HFFc6 (cell line): ENCODE results near the gene SLC45A1. TPM values are rescaled to one million over a fixed set of nuclear protein-coding genes. Genes with fewer than 3 reads are reported as not detected.

Source experiments
- DNase-seq: peaks from one replicate; pipeline ENCODE4 v3.0.0-alpha.2; 2018
- H3K27ac Mint-ChIP-seq: 2 replicates; pipeline ENCODE4 v1.8.0; 2020; ENCODE audit warnings: mild to moderate bottlenecking, mixed read lengths
- H3K27me3 Mint-ChIP-seq: 2 replicates; pipeline ENCODE4 v1.8.0; 2021; ENCODE audit warnings: mild to moderate bottlenecking, moderate library complexity, mixed read lengths; ENCODE audit not compliant: insufficient read depth
- H3K36me3 Mint-ChIP-seq: 2 replicates; pipeline ENCODE4 v1.8.0; 2021; ENCODE audit warnings: low read depth, mixed read lengths
- H3K4me1 Mint-ChIP-seq: 2 replicates; pipeline ENCODE4 v1.8.0; 2020; ENCODE audit warnings: low read depth, mixed read lengths
- H3K4me3 Mint-ChIP-seq: 2 replicates; pipeline ENCODE4 v1.8.0; 2020; ENCODE audit warnings: mild to moderate bottlenecking, moderate library complexity, mixed read lengths
- H3K9me3 Mint-ChIP-seq: 2 replicates; pipeline ENCODE4 v1.8.0; 2020; ENCODE audit warnings: mild to moderate bottlenecking, mixed read lengths
- total RNA-seq, 6 experiments: library from RNA; stranded (reverse); fragmentation: NEBNext Ultra II Directional; extraction: Animal tissue kit (Norgen Biotek cat#: 25700); gene quantifications; 2 replicates in 1 of 6; 3 replicates in 5 of 6; pipeline ENCODE4 v1.2.3, GENCODE V29; 2021
- TF ChIP-seq, protein P1 (sequence below): fragments of 200-600 bp; sonication (generic); IDR thresholded peaks from 2 replicates; pipeline ENCODE4 v1.5.0; 2021; ENCODE audit warnings: antibody characterized with exemption, mild to moderate bottlenecking

The SLC45A1 gene
- total RNA-seq, 6 experiments from 2014 or later = 1.3 to 2.0 (median 1.6) TPM

DNA sequence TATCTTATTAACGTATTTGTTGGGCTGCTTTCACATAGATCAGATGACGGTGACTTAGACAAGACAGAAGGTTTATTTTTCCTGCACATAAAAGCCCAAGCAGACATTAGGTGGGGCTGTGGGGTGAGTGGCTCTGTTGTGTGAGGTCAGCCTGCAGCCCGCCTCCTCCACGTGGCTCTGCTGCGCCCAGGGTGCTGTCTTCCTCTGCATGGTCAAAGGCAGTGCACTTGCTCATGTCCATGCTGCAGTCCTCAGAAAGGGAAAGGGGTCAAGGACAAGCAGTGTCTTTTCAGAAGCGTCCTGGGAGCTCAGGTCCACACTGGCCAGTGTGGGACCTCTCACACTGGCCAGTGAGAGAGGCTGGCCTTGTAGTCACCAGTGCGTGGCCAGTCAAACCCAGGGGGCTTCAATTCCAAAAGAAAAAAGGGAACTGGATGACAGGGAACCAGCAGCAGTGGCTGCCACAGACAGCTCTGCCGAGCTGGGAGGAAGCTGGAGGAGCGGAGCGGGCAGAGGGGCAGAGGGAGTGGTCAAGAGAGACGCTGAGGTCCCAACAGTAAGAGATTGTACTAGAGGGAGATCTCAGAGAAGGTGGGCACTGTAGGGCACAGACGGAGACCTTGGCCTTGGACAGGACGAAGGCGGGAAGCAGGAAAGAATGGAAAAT lies 35.9 kb upstream of the SLC45A1 start:
- H3K27me3 Mint-ChIP-seq = peaks cover 8% of the 10 kb centered on the region
- DNase-seq = no peak
- peaks cover 17% of the 10 kb centered on the region for H3K4me1 Mint-ChIP-seq

DNA sequence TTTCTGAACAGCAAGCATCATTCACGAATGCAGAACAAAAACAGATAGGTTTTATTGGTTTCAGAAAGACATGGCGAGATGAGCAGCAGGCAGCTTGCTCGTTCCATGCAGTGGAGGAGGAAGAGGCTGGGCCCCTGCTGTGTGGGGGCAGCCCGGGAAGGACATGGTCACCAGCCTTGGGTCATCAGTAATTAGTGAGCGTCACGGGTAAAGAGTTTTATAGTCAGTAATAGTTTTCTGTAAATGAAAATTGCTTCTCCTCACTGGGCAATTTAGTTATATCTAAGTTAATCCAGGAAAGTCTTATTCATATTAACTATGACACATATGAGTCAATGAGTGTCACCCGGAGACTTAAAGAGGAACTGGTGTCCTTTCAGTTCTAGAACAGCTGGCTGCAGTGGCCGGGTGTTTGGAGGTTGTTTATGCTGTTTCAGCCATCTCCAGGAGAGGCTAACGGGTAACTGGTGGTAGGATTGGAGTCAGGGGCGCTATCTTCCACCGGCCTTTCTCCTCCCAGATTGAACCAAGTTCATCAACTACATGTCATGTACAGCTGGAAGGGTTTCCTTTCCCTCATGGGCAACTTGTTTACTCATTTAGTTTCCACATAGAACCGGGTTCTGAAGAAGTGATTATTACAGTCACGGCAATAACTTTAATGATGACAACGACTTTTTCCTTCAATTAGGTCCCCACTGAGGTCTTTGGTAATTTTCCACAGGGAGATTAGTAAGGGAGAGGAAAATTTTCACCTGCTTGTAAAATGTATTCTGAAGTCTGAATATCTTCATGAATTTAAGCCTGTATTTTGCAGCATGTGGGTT lies 34.6 kb upstream of the SLC45A1 start:
- H3K4me1 Mint-ChIP-seq = peaks cover 17% of the 10 kb centered on the region
- no peak for DNase-seq
- no peaks in the 10 kb centered on the region for H3K9me3 Mint-ChIP-seq
- H3K27ac Mint-ChIP-seq = no peak overlapping the region
- no peaks in the 10 kb centered on the region for H3K36me3 Mint-ChIP-seq
- TF ChIP-seq, protein P1, sequence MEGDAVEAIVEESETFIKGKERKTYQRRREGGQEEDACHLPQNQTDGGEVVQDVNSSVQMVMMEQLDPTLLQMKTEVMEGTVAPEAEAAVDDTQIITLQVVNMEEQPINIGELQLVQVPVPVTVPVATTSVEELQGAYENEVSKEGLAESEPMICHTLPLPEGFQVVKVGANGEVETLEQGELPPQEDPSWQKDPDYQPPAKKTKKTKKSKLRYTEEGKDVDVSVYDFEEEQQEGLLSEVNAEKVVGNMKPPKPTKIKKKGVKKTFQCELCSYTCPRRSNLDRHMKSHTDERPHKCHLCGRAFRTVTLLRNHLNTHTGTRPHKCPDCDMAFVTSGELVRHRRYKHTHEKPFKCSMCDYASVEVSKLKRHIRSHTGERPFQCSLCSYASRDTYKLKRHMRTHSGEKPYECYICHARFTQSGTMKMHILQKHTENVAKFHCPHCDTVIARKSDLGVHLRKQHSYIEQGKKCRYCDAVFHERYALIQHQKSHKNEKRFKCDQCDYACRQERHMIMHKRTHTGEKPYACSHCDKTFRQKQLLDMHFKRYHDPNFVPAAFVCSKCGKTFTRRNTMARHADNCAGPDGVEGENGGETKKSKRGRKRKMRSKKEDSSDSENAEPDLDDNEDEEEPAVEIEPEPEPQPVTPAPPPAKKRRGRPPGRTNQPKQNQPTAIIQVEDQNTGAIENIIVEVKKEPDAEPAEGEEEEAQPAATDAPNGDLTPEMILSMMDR = no peak
- no peak overlapping the region for H3K4me3 Mint-ChIP-seq
- H3K27me3 Mint-ChIP-seq = peaks cover 8% of the 10 kb centered on the region

More for the DNA sequence above, 35.9 kb upstream of the SLC45A1 start:
- TF ChIP-seq, protein P1 = no peak
- no peaks in the 10 kb centered on the region for H3K36me3 Mint-ChIP-seq
- H3K27ac Mint-ChIP-seq = no peak overlapping the region
- H3K4me3 Mint-ChIP-seq = no peak overlapping the region
- no peaks in the 10 kb centered on the region for H3K9me3 Mint-ChIP-seq

DNA sequence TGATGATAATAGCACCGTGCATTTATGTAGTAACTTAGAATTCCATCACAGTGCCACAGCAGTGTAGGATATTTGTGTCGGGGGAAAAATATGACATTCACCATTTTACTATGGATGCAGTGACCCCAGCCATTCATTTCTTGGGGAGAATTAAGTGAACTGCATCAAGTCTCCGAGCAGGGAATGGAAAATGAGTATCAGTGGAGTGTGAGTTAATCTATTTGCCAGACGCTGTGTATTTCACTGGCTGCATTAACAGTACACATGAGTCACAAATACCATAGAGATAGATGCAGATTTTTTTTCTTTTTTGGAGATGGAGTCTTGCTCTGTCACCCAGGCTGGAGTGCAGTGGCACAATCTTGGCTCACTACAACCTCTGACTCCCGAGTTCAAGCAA lies 33.8 kb upstream of the SLC45A1 start:
- H3K27me3 Mint-ChIP-seq = peaks cover 5% of the 10 kb centered on the region
- H3K4me1 Mint-ChIP-seq = peaks cover 17% of the 10 kb centered on the region
- no peaks in the 10 kb centered on the region for H3K9me3 Mint-ChIP-seq
- no peaks in the 10 kb centered on the region for H3K36me3 Mint-ChIP-seq
- DNase-seq = peak; percentile 30
- TF ChIP-seq, protein P1 = no peak
- no peak overlapping the region for H3K27ac Mint-ChIP-seq
- H3K4me3 Mint-ChIP-seq = no peak overlapping the region

DNA sequence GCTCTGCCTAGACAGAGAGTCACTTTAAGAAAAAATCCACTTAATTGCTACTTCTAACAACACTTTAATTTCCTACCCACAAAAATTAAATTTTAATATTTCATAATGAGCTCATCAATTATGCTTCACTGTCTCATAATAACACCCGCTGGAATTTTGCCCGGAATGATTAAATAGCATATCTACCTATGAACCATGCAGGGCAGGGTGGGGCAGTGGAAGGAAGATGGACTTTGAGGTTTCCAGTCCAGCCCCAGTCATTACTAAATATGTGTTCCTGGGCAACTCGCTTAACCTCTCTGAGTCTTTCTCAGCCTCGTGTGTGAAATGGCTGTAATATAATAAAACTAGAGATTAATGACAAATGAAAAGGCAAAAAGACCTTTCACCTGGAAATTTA lies 32.8 kb upstream of the SLC45A1 start:
- H3K27ac Mint-ChIP-seq = no peak overlapping the region

DNA sequence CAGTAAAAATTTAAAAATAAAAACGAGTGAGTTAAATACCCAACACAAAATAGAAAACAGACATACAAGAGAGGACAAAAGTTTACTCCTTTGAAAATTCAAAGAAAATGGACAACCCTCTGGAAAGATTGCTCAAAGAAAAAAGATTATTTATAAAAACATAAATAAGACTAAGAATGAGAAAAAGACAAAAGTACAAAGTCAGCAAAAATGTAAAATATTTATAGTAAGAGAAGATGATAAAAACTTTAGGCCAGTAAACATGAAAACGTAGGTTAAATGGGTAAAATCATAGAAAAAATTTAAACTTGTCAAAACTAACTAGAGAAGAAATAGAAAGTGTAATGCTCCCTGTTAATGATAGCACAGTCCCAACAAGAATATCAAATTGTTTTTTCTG lies 31.9 kb upstream of the SLC45A1 start:
- Mint-ChIP-seq H3K27me3 (peaks cover 5% of the 10 kb centered on the region), H3K36me3 (no peaks in the 10 kb centered on the region), H3K4me1 (peaks cover 17% of the 10 kb centered on the region), H3K27ac (no peak overlapping the region), H3K4me3 (no peak overlapping the region), H3K9me3 (no peaks in the 10 kb centered on the region)
- no peak for DNase-seq
- TF ChIP-seq, protein P1 = no peak

More for the DNA sequence above, 32.8 kb upstream of the SLC45A1 start:
- Mint-ChIP-seq H3K4me3 (no peak overlapping the region), H3K36me3 (no peaks in the 10 kb centered on the region), H3K27me3 (peaks cover 5% of the 10 kb centered on the region), H3K4me1 (peaks cover 17% of the 10 kb centered on the region), H3K9me3 (no peaks in the 10 kb centered on the region)
- DNase-seq = no peak
- TF ChIP-seq, protein P1 = no peak
